ENCODE measurements around the gene CFAP157. TPM values are rescaled to one million over a fixed set of nuclear protein-coding genes. Genes with fewer than 3 reads are reported as not detected.

CFAP157 gene
- total RNA-seq, 2 donors from 2014 or later, result 0.20 to 0.44 TPM

- Mint-ChIP-seq H3K27ac (no peak overlapping the region), H3K36me3 (ENCODE audit: low read depth) (peaks cover 20% of the 10 kb centered on the region), H3K4me1 (no peaks in the 10 kb centered on the region), H3K9me3 (no peaks in the 10 kb centered on the region), H3K27me3 (ENCODE audit: insufficient read depth) (no peaks in the 10 kb centered on the region), H3K4me3 (no peak overlapping the region)
- no peaks in the 10 kb centered on the region for H3K9me3 ChIP-seq (ENCODE audit: control insufficient read depth, low read length)
- no peak overlapping the region for H3K27ac ChIP-seq (ENCODE audit: low read depth, low read length)
- no peak overlapping the region for H3K4me3 ChIP-seq (ENCODE audit: low read length)
- H3K9ac ChIP-seq (ENCODE audit: extremely low read depth, low read length, poor library complexity, severe bottlenecking), result no peak overlapping the region
- TF ChIP-seq CTCF (conservative IDR thresholded peaks at IDR 0.05), result no peak
- H3K36me3 ChIP-seq (ENCODE audit: control insufficient read depth, insufficient read depth, low read length), result no peaks in the 10 kb centered on the region
- H3K27me3 ChIP-seq (ENCODE audit: control insufficient read depth, insufficient read depth, low read length, poor library complexity, severe bottlenecking), result no peaks in the 10 kb centered on the region
- 93 to 96% methylated on average over 4 of the region's 4 CpGs for WGBS, 2 experiments (ENCODE audit: insufficient coverage in 1 of 2, insufficient read length in 1 of 2)
- no peaks in the 10 kb centered on the region for H3K4me1 ChIP-seq (ENCODE audit: control insufficient read depth, insufficient read depth, low read length)
- DNase-seq, result no peak
Observed at GRCh38 chr9:127693697-127694096, 13.1 kb upstream of the CFAP157 start.

- Mint-ChIP-seq H3K36me3 (ENCODE audit: low read depth) (peaks cover 10% of the 10 kb centered on the region), H3K4me1 (no peaks in the 10 kb centered on the region), H3K9me3 (no peaks in the 10 kb centered on the region), H3K4me3 (no peak overlapping the region), H3K27me3 (ENCODE audit: insufficient read depth) (no peaks in the 10 kb centered on the region), H3K27ac (no peak overlapping the region)
- H3K9me3 ChIP-seq (ENCODE audit: control insufficient read depth, low read length), result no peaks in the 10 kb centered on the region
- H3K4me1 ChIP-seq (ENCODE audit: control insufficient read depth, insufficient read depth, low read length), result no peaks in the 10 kb centered on the region
- 92 to 94% methylated on average over 7 to 9 of the region's 9 CpGs for WGBS, 2 experiments (ENCODE audit: insufficient coverage in 1 of 2, insufficient read length in 1 of 2)
- TF ChIP-seq CTCF (conservative IDR thresholded peaks at IDR 0.05), result no peak
- H3K27me3 ChIP-seq (ENCODE audit: control insufficient read depth, insufficient read depth, low read length, poor library complexity, severe bottlenecking), result no peaks in the 10 kb centered on the region
- no peak for DNase-seq
- no peak overlapping the region for H3K9ac ChIP-seq (ENCODE audit: extremely low read depth, low read length, poor library complexity, severe bottlenecking)
- H3K27ac ChIP-seq (ENCODE audit: low read depth, low read length), result no peak overlapping the region
- no peaks in the 10 kb centered on the region for H3K36me3 ChIP-seq (ENCODE audit: control insufficient read depth, insufficient read depth, low read length)
- no peak overlapping the region for H3K4me3 ChIP-seq (ENCODE audit: low read length)
Observed at GRCh38 chr9:127694890-127695720, 11.7 kb upstream of the CFAP157 start.

GRCh38 chr9:127697575-127697974, 9.2 kb upstream of the CFAP157 start:
- Histone ChIP-seq H3K9ac (ENCODE audit: extremely low read depth, low read length, poor library complexity, severe bottlenecking) (no peak overlapping the region), H3K27ac (ENCODE audit: low read depth, low read length) (no peak overlapping the region), H3K27me3 (ENCODE audit: control insufficient read depth, insufficient read depth, low read length, poor library complexity, severe bottlenecking) (no peaks in the 10 kb centered on the region), H3K36me3 (ENCODE audit: control insufficient read depth, insufficient read depth, low read length) (no peaks in the 10 kb centered on the region), H3K4me1 (ENCODE audit: control insufficient read depth, insufficient read depth, low read length) (no peaks in the 10 kb centered on the region), H3K9me3 (ENCODE audit: control insufficient read depth, low read length) (no peaks in the 10 kb centered on the region), H3K4me3 (ENCODE audit: low read length) (no peak overlapping the region)
- no peak for TF ChIP-seq CTCF (conservative IDR thresholded peaks at IDR 0.05)
- Mint-ChIP-seq H3K36me3 (ENCODE audit: low read depth) (no peaks in the 10 kb centered on the region), H3K9me3 (no peaks in the 10 kb centered on the region), H3K4me1 (no peaks in the 10 kb centered on the region), H3K27ac (no peak overlapping the region), H3K27me3 (ENCODE audit: insufficient read depth) (no peaks in the 10 kb centered on the region), H3K4me3 (no peak overlapping the region)
- 92 to 95% methylated on average over 3 to 5 of the region's 5 CpGs for WGBS, 2 experiments (ENCODE audit: insufficient coverage in 1 of 2, insufficient read length in 1 of 2)
- DNase-seq, result no peak
